Naive thymus-derived CD4-positive, alpha-beta T cell (primary cell): Measurements from ENCODE around the gene CSN1S1. TPM values are rescaled to one million over a fixed set of nuclear protein-coding genes. Genes with fewer than 3 reads are reported as not detected.

ENCODE experiments used
- ATAC-seq: fragments of 150-1000 bp; cut with Tn5 transposase; 2 replicates; pipeline ENCODE4 v1.10.0; 2021; ENCODE audit warnings: mild to moderate bottlenecking, moderate library complexity
- CTCF ChIA-PET: fragments of 350-600 bp; sonication (Branson Sonifier 250); formaldehyde crosslinking; loops from one replicate; lab custom pipeline; 2021; ENCODE audit warnings: antibody characterized with exemption; lab: Charles Lee
- POLR2A ChIA-PET: fragments of 350-600 bp; sonication (Branson Sonifier 250); formaldehyde crosslinking; loops from one replicate; lab custom pipeline; 2021; ENCODE audit warnings: antibody characterized with exemption, inconsistent platforms; lab: Charles Lee
- DNase-seq, 9 donors: peaks; one replicate each; pipeline versions ENCODE4 v3.0.0 to v3.0.0-alpha.2; 2020 to 2022; ENCODE audit warnings: mixed read lengths in 1 of 9
- H3K27ac ChIP-seq: one replicate; pipeline ENCODE4 v1.7.0; 2013; ENCODE audit warnings: mild to moderate bottlenecking, low read depth, low read length, moderate library complexity
- H3K27me3 ChIP-seq, 2 donors: one replicate each; pipeline ENCODE4 v1.7.0; 2013; ENCODE audit warnings: low read length in 2 of 2, mild to moderate bottlenecking in 2 of 2, moderate library complexity in 2 of 2; ENCODE audit not compliant: control insufficient read depth in 2 of 2, insufficient read depth in 2 of 2
- H3K36me3 ChIP-seq, 3 experiments: 1 replicate in 2 of 3; 2 replicates in 1 of 3; pipeline ENCODE4 v1.7.0; 2013; ENCODE audit warnings: low read length in 3 of 3, mild to moderate bottlenecking in 3 of 3, moderate library complexity in 1 of 3; ENCODE audit not compliant: insufficient read depth in 3 of 3, control insufficient read depth in 2 of 3
- H3K4me1 ChIP-seq, 2 donors: one replicate each; pipeline ENCODE4 v1.7.0; 2013; ENCODE audit warnings: low read length in 2 of 2, mild to moderate bottlenecking in 2 of 2, moderate library complexity in 1 of 2; ENCODE audit not compliant: control insufficient read depth in 2 of 2, insufficient read depth in 2 of 2
- H3K4me3 ChIP-seq: 2 replicates; pipeline ENCODE4 v1.7.0; 2013; ENCODE audit warnings: mild to moderate bottlenecking, low read length
- H3K9me3 ChIP-seq, 3 experiments: 1 replicate in 2 of 3; 2 replicates in 1 of 3; pipeline ENCODE4 v1.7.0; 2013; ENCODE audit warnings: low read length in 3 of 3; ENCODE audit not compliant: control insufficient read depth in 2 of 3
- H3K27ac Mint-ChIP-seq, 9 donors: one replicate each; pipeline ENCODE4 v1.8.0; 2020 to 2022; ENCODE audit warnings: mixed read lengths in 9 of 9, mild to moderate bottlenecking in 8 of 9, moderate library complexity in 5 of 9, inconsistent platforms in 2 of 9
- H3K27me3 Mint-ChIP-seq, 5 donors: one replicate each; pipeline ENCODE4 v1.8.0; 2021 to 2022; ENCODE audit warnings: mixed read lengths in 5 of 5, mild to moderate bottlenecking in 1 of 5
- H3K36me3 Mint-ChIP-seq, 5 donors: one replicate each; pipeline ENCODE4 v1.8.0; 2020 to 2022; ENCODE audit warnings: mixed read lengths in 5 of 5, mild to moderate bottlenecking in 3 of 5, inconsistent platforms in 1 of 5
- H3K4me1 Mint-ChIP-seq, 7 donors: one replicate each; pipeline ENCODE4 v1.8.0; 2020 to 2022; ENCODE audit warnings: mixed read lengths in 7 of 7, mild to moderate bottlenecking in 3 of 7, inconsistent platforms in 1 of 7
- H3K4me3 Mint-ChIP-seq, 10 donors: one replicate each; pipeline ENCODE4 v1.8.0; 2020 to 2022; ENCODE audit warnings: mild to moderate bottlenecking in 10 of 10, mixed read lengths in 10 of 10, moderate library complexity in 6 of 10, inconsistent platforms in 2 of 10
- H3K9me3 Mint-ChIP-seq, 11 donors: one replicate each; pipeline ENCODE4 v1.8.0; 2020 to 2022; ENCODE audit warnings: mixed read lengths in 11 of 11, mild to moderate bottlenecking in 4 of 11, inconsistent platforms in 1 of 11, moderate library complexity in 1 of 11
- intact Hi-C, 2 donors: fragments of 100-400 bp; cut with micrococcal nuclease; formaldehyde crosslinking; loops; one replicate each; pipeline ENCODE4 v1.15.1; 2023
- polyA plus RNA-seq, 2 donors: library from polyadenylated mRNA; unstranded; fragments of 300-500 nt; fragmentation: Illumina TruSeq; gene quantifications; one replicate each; pipeline ENCODE4 v1.2.3, GENCODE V29; 2021
- total RNA-seq, 6 experiments: library from RNA in 5 of 6; stranded (reverse) in 5 of 6; gene quantifications; 1 replicate in 5 of 6; 2 replicates in 1 of 6; pipeline ENCODE4 v1.2.3 and lab custom pipeline; 2021 to 2026

The CSN1S1 gene
- total and polyA plus RNA-seq, 7 experiments from 2014 or later, result not detected

DNA sequence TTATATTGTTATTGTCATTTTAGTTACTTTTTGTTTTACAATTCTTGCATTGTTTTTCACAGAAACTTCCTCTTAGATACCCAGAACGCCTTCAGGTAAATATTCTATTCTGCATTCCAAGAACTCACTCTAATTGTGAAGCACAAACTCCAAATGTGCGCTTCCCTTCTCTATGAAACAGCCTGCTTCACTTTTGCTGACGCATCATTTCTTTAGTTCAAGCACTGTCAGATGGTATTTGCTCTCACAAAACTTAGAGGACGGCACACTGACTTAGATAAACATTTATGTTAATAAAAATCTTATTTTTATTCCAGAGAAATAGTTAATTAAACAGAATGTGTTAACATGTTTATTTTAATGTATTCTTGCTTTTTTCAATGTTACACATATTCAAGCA lies 3.3 kb downstream of the CSN1S1 start:
- Mint-ChIP-seq H3K27ac (no peak overlapping the region), H3K36me3 (no peaks in the 10 kb centered on the region), H3K9me3 (no peaks in the 10 kb centered on the region), H3K4me1 (no peaks in the 10 kb centered on the region), H3K27me3 (peaks cover 0 to 3% (median 0%) of the 10 kb centered on the region in 5 donors), H3K4me3 (no peak overlapping the region)
- DNase-seq (no peak), ATAC-seq (no peak)
- H3K4me1 ChIP-seq, result no peaks in the 10 kb centered on the region
- H3K9me3 ChIP-seq, result no peaks in the 10 kb centered on the region
- no peaks in the 10 kb centered on the region for H3K27me3 ChIP-seq
- intact Hi-C loops, result no loop called here
- no peak overlapping the region for H3K4me3 ChIP-seq
- H3K27ac ChIP-seq, result no peak overlapping the region
- no peaks in the 10 kb centered on the region for H3K36me3 ChIP-seq
- ChIA-PET POLR2A (no interaction called here), CTCF (no interaction called here)

GRCh38 chr4:69936566-69936965 lies 5.7 kb downstream of the CSN1S1 start:
- DNase-seq (no peak), ATAC-seq (no peak)
- Histone ChIP-seq H3K4me3 (no peak overlapping the region), H3K27me3 (no peaks in the 10 kb centered on the region), H3K27ac (no peak overlapping the region), H3K9me3 (no peaks in the 10 kb centered on the region), H3K4me1 (no peaks in the 10 kb centered on the region), H3K36me3 (no peaks in the 10 kb centered on the region)
- no peak overlapping the region for H3K27ac Mint-ChIP-seq
- H3K36me3 Mint-ChIP-seq, result no peaks in the 10 kb centered on the region
- CTCF ChIA-PET, result no interaction called here
- intact Hi-C loops, result no loop called here
- no peaks in the 10 kb centered on the region for H3K9me3 Mint-ChIP-seq
- H3K4me1 Mint-ChIP-seq, result no peaks in the 10 kb centered on the region
- peaks cover 0 to 3% (median 0%) of the 10 kb centered on the region in 5 donors for H3K27me3 Mint-ChIP-seq
- POLR2A ChIA-PET, result no interaction called here
- no peak overlapping the region for H3K4me3 Mint-ChIP-seq

DNA sequence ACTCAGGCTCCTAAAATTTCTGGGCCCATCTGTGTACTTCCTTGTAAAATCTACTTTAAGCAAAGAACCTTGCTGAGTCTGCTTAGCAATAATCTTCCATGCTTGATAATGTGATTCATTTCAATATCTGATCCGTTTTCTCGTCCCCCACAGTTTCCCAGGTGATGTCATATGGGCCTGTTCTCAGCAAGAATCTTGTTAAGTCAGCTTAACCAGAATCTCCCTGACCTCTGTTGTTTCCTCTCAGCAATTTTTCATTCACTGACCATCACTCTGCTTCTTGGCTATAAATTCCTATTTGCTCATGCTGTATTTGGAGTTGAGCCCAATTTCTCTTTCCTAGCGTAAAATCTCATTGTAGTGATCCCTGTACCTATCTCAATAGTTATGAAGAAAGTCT lies 20.7 kb downstream of the CSN1S1 start:
- intact Hi-C loops, result no loop called here
- Histone ChIP-seq H3K36me3 (no peaks in the 10 kb centered on the region), H3K27me3 (no peaks in the 10 kb centered on the region), H3K4me3 (no peak overlapping the region), H3K9me3 (no peaks in the 10 kb centered on the region), H3K27ac (no peak overlapping the region), H3K4me1 (no peaks in the 10 kb centered on the region)
- Mint-ChIP-seq H3K27ac (no peak overlapping the region), H3K36me3 (no peaks in the 10 kb centered on the region), H3K4me3 (no peak overlapping the region), H3K9me3 (peaks cover 0 to 10% (median 0%) of the 10 kb centered on the region in 11 donors), H3K4me1 (no peaks in the 10 kb centered on the region), H3K27me3 (peaks cover 0 to 13% (median 8%) of the 10 kb centered on the region in 5 donors)
- CTCF ChIA-PET, result no interaction called here
- ATAC-seq, result no peak
- no peak for DNase-seq
- POLR2A ChIA-PET, result no interaction called here

- no peaks in the 10 kb centered on the region for H3K9me3 ChIP-seq
- no peaks in the 10 kb centered on the region for H3K27me3 ChIP-seq
- H3K36me3 Mint-ChIP-seq, result no peaks in the 10 kb centered on the region
- H3K4me3 ChIP-seq, result no peak overlapping the region
- DNase-seq, result no peak
- ChIA-PET CTCF (no interaction called here), POLR2A (no interaction called here)
- H3K27me3 Mint-ChIP-seq, result peaks cover 0 to 22% (median 7%) of the 10 kb centered on the region in 5 donors
- peak overlapping the region in 1 of 9 donors; percentile 69 for H3K27ac Mint-ChIP-seq
- no peaks in the 10 kb centered on the region for H3K4me1 ChIP-seq
- peaks cover 0 to 4% (median 0%) of the 10 kb centered on the region in 11 donors for H3K9me3 Mint-ChIP-seq
- no peak overlapping the region for H3K4me3 Mint-ChIP-seq
- no peak overlapping the region for H3K27ac ChIP-seq
- ATAC-seq, result no peak
- H3K4me1 Mint-ChIP-seq, result no peaks in the 10 kb centered on the region
- intact Hi-C loops, result no loop called here
- H3K36me3 ChIP-seq, result no peaks in the 10 kb centered on the region
Observed at GRCh38 chr4:69957209-69957608, 26.3 kb downstream of the CSN1S1 start.

DNA sequence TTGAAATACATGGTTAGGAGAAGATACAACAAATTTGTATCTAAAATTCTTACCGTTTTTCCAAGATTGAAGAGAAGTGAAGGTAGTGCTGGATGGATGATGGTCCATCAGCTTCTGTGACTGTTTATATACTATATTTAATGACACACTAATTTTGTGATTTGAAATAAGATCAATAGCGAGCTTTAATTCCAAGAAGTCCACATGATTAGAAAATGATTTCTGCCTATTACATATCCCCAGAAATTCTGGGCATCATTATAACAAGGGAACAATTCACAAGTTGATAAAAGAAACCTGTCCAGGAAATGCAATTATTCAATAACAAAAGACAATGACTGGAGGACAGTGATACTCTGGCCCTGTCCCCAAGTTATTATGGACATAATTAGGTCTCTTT lies 34.8 kb downstream of the CSN1S1 start, which contains the start of gene CSN2:
Gene CSN2, minus strand, starts transcription at position 101 of the 400 bp plus-strand sequence. CDS start 4,733 bp downstream, outside the sequence.
- intact Hi-C loops, result no loop called here
- H3K4me1 ChIP-seq, result no peaks in the 10 kb centered on the region
- no peaks in the 10 kb centered on the region for H3K9me3 ChIP-seq
- ATAC-seq, result no peak
- H3K27ac ChIP-seq, result no peak within 1 kb of the TSS
- Mint-ChIP-seq H3K27ac (no peak within 1 kb of the TSS), H3K4me3 (no peak within 1 kb of the TSS), H3K36me3 (no peaks in the 10 kb centered on the region), H3K9me3 (peaks cover 0 to 6% (median 0%) of the 10 kb centered on the region in 11 donors), H3K27me3 (peaks cover 0 to 6% (median 0%) of the 10 kb centered on the region in 5 donors), H3K4me1 (no peaks in the 10 kb centered on the region)
- no peak within 1 kb of the TSS for H3K4me3 ChIP-seq
- POLR2A ChIA-PET, result no interaction called here
- no peaks in the 10 kb centered on the region for H3K27me3 ChIP-seq
- no peak for DNase-seq
- no peaks in the 10 kb centered on the region for H3K36me3 ChIP-seq
- CTCF ChIA-PET, result no interaction called here

- H3K4me1 Mint-ChIP-seq, result no peaks in the 10 kb centered on the region
- H3K36me3 Mint-ChIP-seq, result no peaks in the 10 kb centered on the region
- H3K27me3 ChIP-seq, result no peaks in the 10 kb centered on the region
- ChIA-PET POLR2A (no interaction called here), CTCF (no interaction called here)
- H3K9me3 ChIP-seq, result no peaks in the 10 kb centered on the region
- H3K4me1 ChIP-seq, result no peaks in the 10 kb centered on the region
- no peak overlapping the region for H3K27ac ChIP-seq
- no peaks in the 10 kb centered on the region for H3K36me3 ChIP-seq
- peaks cover 0 to 6% (median 0%) of the 10 kb centered on the region in 5 donors for H3K27me3 Mint-ChIP-seq
- H3K27ac Mint-ChIP-seq, result no peak overlapping the region
- intact Hi-C loops, result no loop called here
- H3K4me3 ChIP-seq, result no peak overlapping the region
- H3K9me3 Mint-ChIP-seq, result peaks cover 0 to 5% (median 0%) of the 10 kb centered on the region in 11 donors
- ATAC-seq (no peak), DNase-seq (no peak)
- no peak overlapping the region for H3K4me3 Mint-ChIP-seq
Observed at GRCh38 chr4:69970071-69970470, 39.2 kb downstream of the CSN1S1 start.

GRCh38 chr4:69974631-69975030 lies 43.8 kb downstream of the CSN1S1 start:
- H3K27me3 ChIP-seq, result no peaks in the 10 kb centered on the region

More at GRCh38 chr4:69974631-69975030, 43.8 kb downstream of the CSN1S1 start:
- POLR2A ChIA-PET, result no interaction called here
- CTCF ChIA-PET, result no interaction called here
- peaks cover 0 to 5% (median 0%) of the 10 kb centered on the region in 11 donors for H3K9me3 Mint-ChIP-seq
- H3K4me3 Mint-ChIP-seq, result no peak overlapping the region
- H3K9me3 ChIP-seq, result no peaks in the 10 kb centered on the region
- no peaks in the 10 kb centered on the region for H3K4me1 Mint-ChIP-seq
- no peaks in the 10 kb centered on the region for H3K36me3 ChIP-seq
- ATAC-seq, result no peak
- no peak overlapping the region for H3K27ac Mint-ChIP-seq
- intact Hi-C loops, result no loop called here
- no peak overlapping the region for H3K27ac ChIP-seq
- no peaks in the 10 kb centered on the region for H3K36me3 Mint-ChIP-seq
- no peak for DNase-seq
- H3K4me1 ChIP-seq, result no peaks in the 10 kb centered on the region
- H3K27me3 Mint-ChIP-seq, result peaks cover 0 to 12% (median 6%) of the 10 kb centered on the region in 5 donors
- H3K4me3 ChIP-seq, result no peak overlapping the region
